ENCODE measurements around the gene USP13. TPM values are rescaled to one million over a fixed set of nuclear protein-coding genes. Genes with fewer than 3 reads are reported as not detected.

USP13 gene
- total and polyA plus RNA-seq, 4 donors, result 4.3 to 25.2 (median 10.4) TPM

GRCh38 chr3:179766416-179767133, 113.7 kb downstream of the USP13 start:
- H3K36me3 ChIP-seq (ENCODE audit: control insufficient read depth in 4 of 4, insufficient read depth in 4 of 4, low read length in 4 of 4), result peaks cover 18 to 32% (median 20%) of the 10 kb centered on the region in 4 donors
- no peak for DNase-seq
- H3K4me3 ChIP-seq, result no peak overlapping the region

DNA sequence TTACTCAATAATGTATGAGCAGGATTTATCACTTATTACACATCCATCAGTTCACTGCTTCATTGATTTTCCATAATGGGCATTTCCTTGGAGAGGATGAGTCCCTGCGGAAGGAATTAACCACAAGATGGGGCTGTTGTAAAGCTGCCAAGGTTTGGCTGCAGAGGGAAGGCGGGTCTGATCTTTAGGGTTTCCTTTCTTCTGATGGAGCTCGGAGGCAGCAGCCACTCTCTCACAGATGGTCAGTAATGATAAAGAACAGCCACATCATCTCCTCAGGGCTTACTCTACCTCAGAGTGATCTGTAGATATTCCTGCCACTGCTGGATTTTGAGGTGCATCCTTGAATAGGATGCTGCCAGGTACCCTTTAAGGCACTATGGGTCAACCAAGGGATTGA, 115.2 kb downstream of the USP13 start:
- Histone ChIP-seq H3K4me1 (ENCODE audit: control insufficient read depth in 5 of 5, insufficient read depth in 5 of 5, low read length in 5 of 5) (no peaks in the 10 kb centered on the region), H3K36me3 (ENCODE audit: control insufficient read depth in 4 of 4, insufficient read depth in 4 of 4, low read length in 4 of 4) (peaks cover 18 to 30% (median 20%) of the 10 kb centered on the region in 4 donors), H3K9me3 (ENCODE audit: control insufficient read depth in 4 of 4, insufficient read depth in 3 of 4, low read length in 3 of 4) (no peaks in the 10 kb centered on the region), H3K27me3 (ENCODE audit: control insufficient read depth in 3 of 3, insufficient read depth in 3 of 3, low read length in 2 of 3) (no peaks in the 10 kb centered on the region), H3K4me3 (no peak overlapping the region), H3K27ac (ENCODE audit: low read depth in 1 of 2, low read length in 1 of 2) (no peak overlapping the region), H3K9ac (ENCODE audit: insufficient read depth in 1 of 2, low read length in 2 of 2) (no peak overlapping the region)
- 30 to 51% methylated on average over 3 of the region's 3 CpGs for WGBS, 2 donors
- no peak for ATAC-seq (ENCODE audit: insufficient read depth, low FRiP score)
- TF ChIP-seq, protein P1, sequence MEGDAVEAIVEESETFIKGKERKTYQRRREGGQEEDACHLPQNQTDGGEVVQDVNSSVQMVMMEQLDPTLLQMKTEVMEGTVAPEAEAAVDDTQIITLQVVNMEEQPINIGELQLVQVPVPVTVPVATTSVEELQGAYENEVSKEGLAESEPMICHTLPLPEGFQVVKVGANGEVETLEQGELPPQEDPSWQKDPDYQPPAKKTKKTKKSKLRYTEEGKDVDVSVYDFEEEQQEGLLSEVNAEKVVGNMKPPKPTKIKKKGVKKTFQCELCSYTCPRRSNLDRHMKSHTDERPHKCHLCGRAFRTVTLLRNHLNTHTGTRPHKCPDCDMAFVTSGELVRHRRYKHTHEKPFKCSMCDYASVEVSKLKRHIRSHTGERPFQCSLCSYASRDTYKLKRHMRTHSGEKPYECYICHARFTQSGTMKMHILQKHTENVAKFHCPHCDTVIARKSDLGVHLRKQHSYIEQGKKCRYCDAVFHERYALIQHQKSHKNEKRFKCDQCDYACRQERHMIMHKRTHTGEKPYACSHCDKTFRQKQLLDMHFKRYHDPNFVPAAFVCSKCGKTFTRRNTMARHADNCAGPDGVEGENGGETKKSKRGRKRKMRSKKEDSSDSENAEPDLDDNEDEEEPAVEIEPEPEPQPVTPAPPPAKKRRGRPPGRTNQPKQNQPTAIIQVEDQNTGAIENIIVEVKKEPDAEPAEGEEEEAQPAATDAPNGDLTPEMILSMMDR (IDR thresholded peaks at IDR 0.05; ENCODE audit: control extremely low read depth, extremely low read depth), result no peak
- peak; percentile 27 to 49 (median 29) for DNase-seq

More at GRCh38 chr3:179766416-179767133, 113.7 kb downstream of the USP13 start:
- no peak for ATAC-seq (ENCODE audit: insufficient read depth, low FRiP score)
- Histone ChIP-seq H3K9me3 (ENCODE audit: control insufficient read depth in 4 of 4, insufficient read depth in 3 of 4, low read length in 3 of 4) (no peaks in the 10 kb centered on the region), H3K27ac (ENCODE audit: low read depth in 1 of 2, low read length in 1 of 2) (no peak overlapping the region), H3K4me1 (ENCODE audit: control insufficient read depth in 5 of 5, insufficient read depth in 5 of 5, low read length in 5 of 5) (no peaks in the 10 kb centered on the region), H3K27me3 (ENCODE audit: control insufficient read depth in 3 of 3, insufficient read depth in 3 of 3, low read length in 2 of 3) (no peaks in the 10 kb centered on the region), H3K9ac (ENCODE audit: insufficient read depth in 1 of 2, low read length in 2 of 2) (no peak overlapping the region)
- WGBS, 2 donors, result 90 to 92% methylated on average over 4 of the region's 4 CpGs
- TF ChIP-seq, protein P1 (IDR thresholded peaks at IDR 0.05; ENCODE audit: control extremely low read depth, extremely low read depth), result no peak

DNA sequence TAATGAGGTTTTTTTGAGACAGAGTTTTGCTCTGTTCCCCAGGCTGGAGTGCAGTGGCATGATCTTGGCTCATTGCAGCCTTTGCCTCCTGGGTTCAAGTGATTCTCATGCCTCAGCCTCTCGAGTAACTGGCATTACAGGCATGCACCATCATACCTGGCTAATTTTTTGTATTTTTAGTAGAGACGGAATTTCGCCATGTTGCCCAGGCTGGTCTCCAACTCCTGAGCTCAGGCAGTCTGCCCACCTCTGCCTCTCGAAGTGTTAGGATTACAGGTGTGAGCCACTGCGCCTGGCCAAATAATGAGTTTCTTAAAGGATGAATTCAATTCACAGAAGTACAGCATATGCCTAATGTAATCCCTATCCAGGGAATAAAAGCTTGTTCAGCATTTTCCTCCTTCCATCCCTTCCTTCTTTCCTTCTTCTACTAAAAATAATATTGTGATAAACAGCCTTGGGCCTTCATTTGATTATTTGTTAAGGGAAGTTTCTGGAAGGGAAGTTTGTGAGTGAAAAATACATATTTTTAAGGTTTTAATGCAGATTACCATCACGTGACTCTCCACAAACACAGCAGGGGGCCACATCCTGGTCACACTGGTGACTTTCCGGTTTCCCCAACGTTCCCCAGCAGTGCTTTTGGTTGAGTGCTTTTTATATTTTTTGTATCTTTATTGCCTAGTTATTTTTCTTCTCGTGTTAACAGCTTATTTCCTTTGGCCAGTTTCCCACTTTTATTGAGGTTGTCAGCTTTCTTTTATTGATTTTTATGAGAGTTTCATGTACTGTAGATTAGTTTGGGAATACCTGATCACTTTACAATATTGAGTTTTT, 116.8 kb downstream of the USP13 start:
- 55 to 60% methylated on average over 9 of the region's 9 CpGs for WGBS, 2 donors
- no peak overlapping the region for H3K9ac ChIP-seq (ENCODE audit: insufficient read depth in 1 of 2, low read length in 2 of 2)
- no peak overlapping the region for H3K27ac ChIP-seq (ENCODE audit: low read depth in 1 of 2, low read length in 1 of 2)
- H3K4me3 ChIP-seq, result no peak overlapping the region
- no peaks in the 10 kb centered on the region for H3K9me3 ChIP-seq (ENCODE audit: control insufficient read depth in 4 of 4, insufficient read depth in 3 of 4, low read length in 3 of 4)
- peak in 1 of 3 donors; percentile 6 for DNase-seq
- no peaks in the 10 kb centered on the region for H3K4me1 ChIP-seq (ENCODE audit: control insufficient read depth in 5 of 5, insufficient read depth in 5 of 5, low read length in 5 of 5)
- H3K36me3 ChIP-seq (ENCODE audit: control insufficient read depth in 4 of 4, insufficient read depth in 4 of 4, low read length in 4 of 4), result peaks cover 18 to 27% (median 21%) of the 10 kb centered on the region in 4 donors
- TF ChIP-seq, protein P1 (IDR thresholded peaks at IDR 0.05; ENCODE audit: control extremely low read depth, extremely low read depth), result no peak
- H3K27me3 ChIP-seq (ENCODE audit: control insufficient read depth in 3 of 3, insufficient read depth in 3 of 3, low read length in 2 of 3), result no peaks in the 10 kb centered on the region
- ATAC-seq (ENCODE audit: insufficient read depth, low FRiP score), result no peak
